Naive B cell (primary cell): ENCODE data around the gene UQCRHL. TPM values are rescaled to one million over a fixed set of nuclear protein-coding genes. Genes with fewer than 3 reads are reported as not detected.

ENCODE experiments used
- ATAC-seq, 2 donors: fragments of 150-1000 bp; cut with Tn5 transposase; 2 replicates each; pipeline ENCODE4 v1.10.0; 2021; ENCODE audit warnings: low read depth in 2 of 2, mild to moderate bottlenecking in 2 of 2, moderate library complexity in 2 of 2
- DNase-seq: peaks from one replicate; pipeline ENCODE4 v3.0.0; 2022
- H3K27ac Mint-ChIP-seq, 6 donors: one replicate each; pipeline ENCODE4 v1.8.0; 2020 to 2022; ENCODE audit warnings: mild to moderate bottlenecking in 6 of 6, mixed read lengths in 6 of 6, moderate library complexity in 5 of 6, inconsistent platforms in 2 of 6
- H3K27me3 Mint-ChIP-seq, 3 donors: one replicate each; pipeline ENCODE4 v1.8.0; 2021 to 2022; ENCODE audit warnings: mixed read lengths in 3 of 3, mild to moderate bottlenecking in 1 of 3
- H3K36me3 Mint-ChIP-seq, 2 donors: one replicate each; pipeline ENCODE4 v1.8.0; 2020 to 2022; ENCODE audit warnings: mixed read lengths in 2 of 2, inconsistent platforms in 1 of 2, mild to moderate bottlenecking in 1 of 2
- H3K4me1 Mint-ChIP-seq, 3 donors: one replicate each; pipeline ENCODE4 v1.8.0; 2020 to 2022; ENCODE audit warnings: mixed read lengths in 3 of 3, inconsistent platforms in 1 of 3, mild to moderate bottlenecking in 1 of 3, moderate library complexity in 1 of 3
- H3K4me3 Mint-ChIP-seq, 8 donors: one replicate each; pipeline ENCODE4 v1.8.0; 2020 to 2022; ENCODE audit warnings: mild to moderate bottlenecking in 8 of 8, mixed read lengths in 8 of 8, moderate library complexity in 8 of 8, inconsistent platforms in 2 of 8
- H3K9me3 Mint-ChIP-seq, 7 donors: one replicate each; pipeline ENCODE4 v1.8.0; 2020 to 2022; ENCODE audit warnings: mixed read lengths in 7 of 7, mild to moderate bottlenecking in 5 of 7, inconsistent platforms in 2 of 7, moderate library complexity in 1 of 7
- polyA plus RNA-seq, 6 donors: library from polyadenylated mRNA; unstranded; fragments of 300-500 nt; fragmentation: Illumina TruSeq; gene quantifications; one replicate each; pipeline ENCODE4 v1.2.3, GENCODE V29; 2021; ENCODE audit warnings: low read depth in 6 of 6

Gene UQCRHL
- polyA plus RNA-seq, 6 donors from 2014 or later: 0.11 to 1.3 (median 0.94) TPM

GRCh38 chr1:15799928-15800835, 7.3 kb downstream of the UQCRHL start:
- no peak for ATAC-seq
- no peaks in the 10 kb centered on the region for H3K36me3 Mint-ChIP-seq

GRCh38 chr1:15799004-15799867, 8.2 kb downstream of the UQCRHL start:
- Mint-ChIP-seq H3K36me3 (no peaks in the 10 kb centered on the region), H3K9me3 (no peaks in the 10 kb centered on the region), H3K27ac (no peak overlapping the region), H3K4me1 (peaks cover 0 to 4% (median 0%) of the 10 kb centered on the region in 3 donors), H3K27me3 (peaks cover 3 to 30% (median 21%) of the 10 kb centered on the region in 3 donors), H3K4me3 (no peak overlapping the region)
- DNase-seq (no peak), ATAC-seq (no peak)

More at GRCh38 chr1:15799928-15800835, 7.3 kb downstream of the UQCRHL start:
- DNase-seq: no peak
- Mint-ChIP-seq H3K9me3 (no peaks in the 10 kb centered on the region), H3K27me3 (peaks cover 3 to 30% (median 21%) of the 10 kb centered on the region in 3 donors), H3K27ac (peak overlapping the region in 1 of 6 donors; percentile 26), H3K4me1 (peaks cover 0 to 4% (median 0%) of the 10 kb centered on the region in 3 donors), H3K4me3 (no peak overlapping the region)

- H3K36me3 Mint-ChIP-seq: no peaks in the 10 kb centered on the region
- peaks cover 3 to 30% (median 21%) of the 10 kb centered on the region in 3 donors for H3K27me3 Mint-ChIP-seq
- H3K4me3 Mint-ChIP-seq: no peak overlapping the region
- DNase-seq: no peak
- no peak for ATAC-seq
- H3K4me1 Mint-ChIP-seq: no peaks in the 10 kb centered on the region
- no peak overlapping the region for H3K27ac Mint-ChIP-seq
- H3K9me3 Mint-ChIP-seq: no peaks in the 10 kb centered on the region
Measured at GRCh38 chr1:15797614-15798390, 9.6 kb downstream of the UQCRHL start.

- H3K4me3 Mint-ChIP-seq: no peak overlapping the region
- H3K27ac Mint-ChIP-seq: no peak overlapping the region
- no peaks in the 10 kb centered on the region for H3K9me3 Mint-ChIP-seq
- H3K36me3 Mint-ChIP-seq: no peaks in the 10 kb centered on the region
- no peak for DNase-seq
- ATAC-seq: no peak
- peaks cover 3 to 29% (median 28%) of the 10 kb centered on the region in 3 donors for H3K27me3 Mint-ChIP-seq
- H3K4me1 Mint-ChIP-seq: peaks cover 3 to 6% (median 4%) of the 10 kb centered on the region in 3 donors
Measured at GRCh38 chr1:15796086-15796462, 11.4 kb downstream of the UQCRHL start.

GRCh38 chr1:15788624-15789301, 18.7 kb downstream of the UQCRHL start:
- DNase-seq: no peak
- ATAC-seq: no peak
- Mint-ChIP-seq H3K27ac (no peak overlapping the region), H3K27me3 (peaks cover 0 to 22% (median 16%) of the 10 kb centered on the region in 3 donors), H3K9me3 (no peaks in the 10 kb centered on the region), H3K4me1 (peaks cover 3 to 6% (median 4%) of the 10 kb centered on the region in 3 donors), H3K4me3 (peak overlapping the region in 2 of 8 donors; percentile 6 to 50), H3K36me3 (no peaks in the 10 kb centered on the region)

- Mint-ChIP-seq H3K4me1 (no peaks in the 10 kb centered on the region), H3K36me3 (no peaks in the 10 kb centered on the region), H3K4me3 (no peak overlapping the region)
Measured at GRCh38 chr1:15786581-15786980, 20.9 kb downstream of the UQCRHL start.

GRCh38 chr1:15785683-15786082, 21.8 kb downstream of the UQCRHL start:
- Mint-ChIP-seq H3K9me3 (no peaks in the 10 kb centered on the region), H3K4me3 (no peak overlapping the region), H3K27ac (no peak overlapping the region), H3K36me3 (no peaks in the 10 kb centered on the region), H3K4me1 (no peaks in the 10 kb centered on the region), H3K27me3 (peaks cover 0 to 18% (median 3%) of the 10 kb centered on the region in 3 donors)
- no peak for ATAC-seq
- no peak for DNase-seq

More at GRCh38 chr1:15786581-15786980, 20.9 kb downstream of the UQCRHL start:
- Mint-ChIP-seq H3K27me3 (peaks cover 0 to 16% (median 8%) of the 10 kb centered on the region in 3 donors), H3K9me3 (no peaks in the 10 kb centered on the region), H3K27ac (no peak overlapping the region)
- DNase-seq: no peak
- ATAC-seq: no peak

GRCh38 chr1:15777909-15778707, 29.3 kb downstream of the UQCRHL start:
- ATAC-seq (no peak), DNase-seq (no peak)
- H3K4me1 Mint-ChIP-seq: no peaks in the 10 kb centered on the region
- H3K9me3 Mint-ChIP-seq: peaks cover 0 to 3% (median 0%) of the 10 kb centered on the region in 7 donors
- H3K36me3 Mint-ChIP-seq: no peaks in the 10 kb centered on the region
- no peak overlapping the region for H3K4me3 Mint-ChIP-seq
- H3K27me3 Mint-ChIP-seq: peaks cover 4 to 16% (median 9%) of the 10 kb centered on the region in 3 donors
- H3K27ac Mint-ChIP-seq: no peak overlapping the region

- H3K27me3 Mint-ChIP-seq: peaks cover 4 to 27% (median 26%) of the 10 kb centered on the region in 3 donors
Measured at GRCh38 chr1:15775706-15776105, 31.7 kb downstream of the UQCRHL start.

GRCh38 chr1:15771836-15772515, 35.5 kb downstream of the UQCRHL start:
- no peak overlapping the region for H3K4me3 Mint-ChIP-seq
- no peak overlapping the region for H3K27ac Mint-ChIP-seq
- ATAC-seq (no peak), DNase-seq (no peak)
- H3K27me3 Mint-ChIP-seq: peaks cover 0 to 29% (median 22%) of the 10 kb centered on the region in 3 donors
- H3K36me3 Mint-ChIP-seq: no peaks in the 10 kb centered on the region
- no peaks in the 10 kb centered on the region for H3K4me1 Mint-ChIP-seq
- no peaks in the 10 kb centered on the region for H3K9me3 Mint-ChIP-seq

More at GRCh38 chr1:15775706-15776105, 31.7 kb downstream of the UQCRHL start:
- Mint-ChIP-seq H3K27ac (no peak overlapping the region), H3K4me3 (no peak overlapping the region), H3K4me1 (no peaks in the 10 kb centered on the region), H3K36me3 (no peaks in the 10 kb centered on the region), H3K9me3 (peaks cover 0 to 3% (median 0%) of the 10 kb centered on the region in 7 donors)
- DNase-seq (no peak), ATAC-seq (no peak)

GRCh38 chr1:15770313-15770962, 37.0 kb downstream of the UQCRHL start:
- Mint-ChIP-seq H3K27ac (no peak overlapping the region), H3K27me3 (peaks cover under 1 to 35% (median 28%) of the 10 kb centered on the region in 3 donors), H3K4me3 (no peak overlapping the region), H3K4me1 (no peaks in the 10 kb centered on the region), H3K36me3 (no peaks in the 10 kb centered on the region), H3K9me3 (no peaks in the 10 kb centered on the region)
- ATAC-seq (no peak), DNase-seq (no peak)
